ENCODE data around the gene GOLGA2. TPM values are rescaled to one million over a fixed set of nuclear protein-coding genes. Genes with fewer than 3 reads are reported as not detected.

Gene GOLGA2
- total RNA-seq, 2 experiments from 2014 or later: 72.6 to 72.7 TPM

DNA sequence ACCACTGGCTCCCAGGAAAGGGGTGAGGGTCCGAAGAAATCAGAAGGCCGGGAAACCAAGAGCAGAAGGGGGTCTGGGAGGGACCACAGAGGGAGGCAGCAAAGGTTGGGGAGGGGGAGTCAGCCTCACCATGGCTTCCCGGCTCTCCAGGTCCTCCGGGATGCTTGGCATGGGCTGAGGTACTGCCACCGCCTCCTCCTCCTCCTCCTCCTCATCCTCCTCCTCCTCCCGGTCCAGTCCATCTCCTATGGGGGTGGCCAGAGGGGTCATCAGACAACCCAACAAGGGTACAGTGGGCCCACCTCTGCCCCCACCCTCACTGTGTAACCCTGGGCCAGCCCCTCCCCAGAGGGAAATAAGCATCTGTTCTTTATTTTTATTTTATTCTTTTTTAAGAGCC is 17.5 kb downstream of the GOLGA2 start:
- H3K9me3 Mint-ChIP-seq: no peaks in the 10 kb centered on the region
- POLR2A ChIA-PET: no interaction called here
- no peak overlapping the region for H3K27ac Mint-ChIP-seq
- DNase-seq (no peak), ATAC-seq (ENCODE audit: low read depth) (no peak)
- no peaks in the 10 kb centered on the region for H3K4me1 Mint-ChIP-seq
- peaks cover 17% of the 10 kb centered on the region for H3K36me3 Mint-ChIP-seq
- no peaks in the 10 kb centered on the region for H3K27me3 Mint-ChIP-seq
- H3K4me3 Mint-ChIP-seq: no peak overlapping the region

DNA sequence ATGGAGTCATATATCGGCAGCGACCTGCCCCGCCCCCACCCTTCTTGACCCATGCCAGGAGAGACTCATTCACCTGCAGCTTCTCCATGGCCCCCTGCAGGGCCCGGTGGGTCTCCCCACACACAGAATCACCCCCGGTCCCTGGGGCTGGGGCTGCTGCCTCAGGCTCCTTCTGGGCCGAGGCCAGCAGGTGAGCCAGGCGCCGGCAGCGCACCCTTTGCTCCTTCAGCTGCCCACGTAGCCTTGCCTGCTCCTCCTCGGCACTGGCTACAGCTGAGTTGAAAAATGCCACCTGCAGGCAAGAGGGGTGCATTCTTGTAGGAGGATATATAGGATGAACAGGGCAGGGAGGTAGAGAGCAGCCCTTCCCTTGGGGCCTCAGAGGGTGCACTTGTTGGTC is 17.9 kb downstream of the GOLGA2 start:
- DNase-seq (no peak), ATAC-seq (ENCODE audit: low read depth) (no peak)
- Mint-ChIP-seq H3K36me3 (peaks cover 15% of the 10 kb centered on the region), H3K9me3 (no peaks in the 10 kb centered on the region), H3K27ac (no peak overlapping the region), H3K4me3 (no peak overlapping the region), H3K4me1 (no peaks in the 10 kb centered on the region), H3K27me3 (no peaks in the 10 kb centered on the region)
- POLR2A ChIA-PET: interaction anchor here (0.6 kb wide), 1 partner anchor 9 kb away, joined by 3 read pairs; no protein-coding TSS in a partner anchor

DNA sequence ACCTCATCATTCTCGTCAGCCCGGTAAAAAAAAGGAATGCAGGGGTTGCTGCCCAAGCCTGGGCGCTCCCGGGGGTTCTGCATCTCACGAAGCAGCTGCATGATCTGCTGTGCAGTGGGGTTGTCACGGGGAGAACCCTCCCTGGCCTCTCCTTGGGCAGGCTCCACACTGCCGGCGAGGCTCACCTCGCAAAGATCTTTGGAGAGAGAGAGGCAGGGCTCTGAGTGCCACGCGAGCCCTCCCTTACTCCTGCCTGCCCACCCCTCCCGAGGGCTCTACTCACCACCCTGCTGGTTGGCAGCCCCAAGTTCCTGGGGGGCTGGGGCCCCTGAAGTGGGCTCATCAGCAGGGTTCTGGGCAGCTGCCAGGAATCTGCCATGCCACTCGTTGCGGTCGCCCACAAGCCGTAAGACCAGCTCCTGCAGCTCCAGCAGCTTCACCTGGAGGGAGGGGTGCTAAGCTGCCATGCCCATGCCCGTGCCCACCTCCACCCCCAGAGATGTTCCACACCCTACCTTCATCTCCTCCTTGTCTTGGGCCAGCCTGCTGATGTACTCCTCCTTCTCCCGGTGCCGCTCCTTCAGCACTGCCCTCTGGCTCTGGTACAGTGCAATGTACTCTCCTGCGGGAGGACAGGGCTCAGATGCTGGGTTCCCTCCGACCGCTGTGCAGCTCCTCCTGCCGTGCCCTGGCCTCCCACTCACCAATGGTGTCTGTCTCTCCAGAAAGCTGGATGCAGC is 18.6 kb downstream of the GOLGA2 start:
- DNase-seq (no peak), ATAC-seq (ENCODE audit: low read depth) (no peak)
- Mint-ChIP-seq H3K9me3 (no peaks in the 10 kb centered on the region), H3K4me1 (no peaks in the 10 kb centered on the region), H3K27ac (no peak overlapping the region), H3K4me3 (no peak overlapping the region), H3K27me3 (peaks cover 1% of the 10 kb centered on the region), H3K36me3 (peaks cover 12% of the 10 kb centered on the region)
- POLR2A ChIA-PET: interaction anchor here (0.6 kb wide), 1 partner anchor 8 kb away, joined by 3 read pairs; no protein-coding TSS in a partner anchor

DNA sequence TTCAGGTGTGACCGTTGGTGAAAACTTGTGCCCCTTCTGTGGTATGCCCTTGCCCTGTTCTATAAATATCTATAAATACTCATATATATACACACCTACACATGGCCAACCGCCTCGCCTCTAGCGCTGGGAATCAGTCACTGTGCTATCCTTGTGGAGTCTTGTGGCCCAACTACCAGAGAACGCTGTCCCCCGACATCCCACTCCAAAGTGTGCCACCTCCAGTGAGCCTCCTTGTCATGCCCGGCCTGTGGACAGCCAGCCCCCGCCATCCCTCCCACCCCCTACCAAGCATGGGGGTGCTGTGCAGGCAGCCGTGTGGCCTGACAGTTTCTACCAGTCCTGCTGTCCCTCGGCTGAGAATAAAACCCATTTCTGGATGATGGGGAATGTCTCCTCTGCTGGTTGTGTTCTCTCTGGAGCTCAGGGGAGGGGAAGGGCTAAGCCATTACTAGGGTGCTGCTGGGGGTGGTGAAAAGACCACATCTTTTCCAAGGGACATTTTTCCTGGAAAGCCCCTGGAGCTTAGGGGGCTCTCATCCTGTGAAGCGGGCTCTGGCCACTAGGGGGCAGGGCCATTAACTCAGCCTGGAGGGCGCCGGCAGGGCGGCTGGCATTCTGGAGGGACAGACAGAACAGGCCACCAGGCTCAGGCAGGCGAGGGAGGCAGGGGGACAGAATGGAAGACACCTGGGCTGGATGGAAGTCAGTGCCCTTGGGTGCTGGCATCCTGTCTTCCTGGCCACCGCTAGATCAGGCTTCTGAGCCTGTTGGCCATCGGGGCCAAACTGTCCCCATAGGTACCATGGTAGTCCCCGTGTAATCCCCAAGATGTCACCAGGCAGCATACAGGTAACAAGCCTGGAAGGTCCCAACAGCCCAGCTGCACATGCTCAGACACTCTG is 20.7 kb downstream of the GOLGA2 start:
- H3K27ac Mint-ChIP-seq: no peak overlapping the region
- no peak overlapping the region for H3K4me3 Mint-ChIP-seq
- H3K4me1 Mint-ChIP-seq: peaks cover 4% of the 10 kb centered on the region
- peaks cover 3% of the 10 kb centered on the region for H3K36me3 Mint-ChIP-seq
- no peaks in the 10 kb centered on the region for H3K9me3 Mint-ChIP-seq
- ATAC-seq (ENCODE audit: low read depth): no peak
- peaks cover 11% of the 10 kb centered on the region for H3K27me3 Mint-ChIP-seq
- peak; percentile 66 for DNase-seq
- POLR2A ChIA-PET: interaction anchor here (0.5 kb wide), 1 partner anchor 185 kb away, joined by 3 read pairs; no protein-coding TSS in a partner anchor

DNA sequence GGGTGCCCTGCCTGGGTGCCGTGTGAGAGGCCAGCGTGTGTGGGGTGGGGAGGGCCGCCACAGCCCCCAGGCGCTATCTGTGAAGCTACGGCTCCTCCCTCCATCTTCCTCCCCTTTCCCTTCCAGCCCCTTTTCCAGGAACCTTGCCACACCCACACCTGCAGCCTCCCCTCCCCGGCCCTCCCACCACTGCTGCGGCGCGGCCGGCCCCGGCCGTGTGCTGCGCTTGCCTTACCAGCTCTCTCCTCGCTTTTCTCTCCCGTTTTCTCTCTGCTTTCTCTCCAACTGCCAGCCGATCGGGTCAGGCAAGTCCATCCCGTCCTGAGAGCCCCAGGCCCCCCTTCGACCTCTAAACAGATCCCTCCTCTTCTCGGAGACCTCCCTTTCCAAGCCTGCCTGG is 21.4 kb downstream of the GOLGA2 start:
- POLR2A ChIA-PET: no interaction called here
- no peak for DNase-seq
- Mint-ChIP-seq H3K27ac (no peak overlapping the region), H3K4me3 (no peak overlapping the region), H3K4me1 (peaks cover 10% of the 10 kb centered on the region), H3K36me3 (peaks cover 3% of the 10 kb centered on the region), H3K9me3 (no peaks in the 10 kb centered on the region), H3K27me3 (peaks cover 18% of the 10 kb centered on the region)
- no peak for ATAC-seq (ENCODE audit: low read depth)

DNA sequence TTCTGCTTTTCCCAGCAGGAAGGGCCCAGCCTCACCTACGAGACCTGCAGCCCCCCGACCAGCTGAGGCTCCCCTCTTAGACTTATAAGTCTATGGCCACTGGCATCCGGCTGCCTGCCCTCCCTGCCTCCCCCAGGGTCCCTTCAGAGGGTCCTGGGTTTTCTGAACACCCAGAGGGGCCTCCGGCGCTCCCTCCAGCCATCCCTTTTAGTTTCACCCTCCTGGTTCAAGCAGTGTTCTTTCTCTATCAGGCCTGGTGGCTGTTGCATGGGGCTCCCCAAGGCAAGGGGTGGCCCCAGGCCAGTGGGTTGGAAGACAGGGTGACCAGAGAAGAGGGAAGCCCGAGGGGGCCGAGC is 21.8 kb downstream of the GOLGA2 start:
- ATAC-seq (ENCODE audit: low read depth) (no peak), DNase-seq (no peak)
- Mint-ChIP-seq H3K4me1 (peaks cover 10% of the 10 kb centered on the region), H3K4me3 (no peak overlapping the region), H3K36me3 (peaks cover 3% of the 10 kb centered on the region), H3K27ac (no peak overlapping the region), H3K9me3 (no peaks in the 10 kb centered on the region), H3K27me3 (peaks cover 19% of the 10 kb centered on the region)
- POLR2A ChIA-PET: no interaction called here

DNA sequence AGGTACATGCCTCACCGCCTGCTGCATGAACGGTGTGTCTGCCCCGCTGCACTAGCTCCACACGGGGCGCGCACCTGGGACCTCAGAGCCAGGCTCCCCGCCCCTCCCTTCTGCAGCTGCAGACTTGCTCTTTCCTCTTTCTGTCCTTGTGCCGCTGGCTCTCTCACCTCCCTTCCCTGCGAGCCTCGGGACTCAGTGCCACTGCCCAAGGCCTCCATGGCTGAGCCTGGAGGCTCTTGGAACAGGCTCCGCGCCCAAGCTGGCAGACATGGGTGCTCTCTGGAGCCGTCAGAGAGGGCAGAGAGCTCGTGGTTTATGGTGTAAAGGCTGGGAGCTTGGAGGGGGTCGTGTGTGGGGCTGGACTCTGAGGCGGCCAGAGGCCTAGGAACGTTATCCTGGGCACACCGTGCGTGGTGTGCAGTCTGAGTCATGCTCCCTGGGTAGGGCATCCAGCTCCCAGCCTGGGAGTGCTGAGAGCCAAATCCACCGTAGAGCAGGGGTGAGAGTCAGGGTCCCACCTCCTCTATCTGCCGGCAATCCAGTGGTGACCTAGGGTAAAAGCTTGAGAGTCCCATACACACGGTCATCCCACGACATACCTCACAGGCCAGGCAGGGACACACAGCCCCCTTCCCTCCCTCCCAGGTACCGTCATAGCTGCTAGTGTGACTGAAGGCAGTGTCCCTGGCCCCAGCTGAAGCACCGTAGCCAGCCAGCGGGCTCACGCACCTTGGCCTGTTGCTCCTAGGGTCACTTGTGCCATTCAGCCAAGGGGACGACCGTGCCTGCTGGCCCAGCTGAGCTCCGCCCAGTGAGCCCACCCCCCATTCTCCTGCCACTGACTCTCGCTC is 22.4 kb downstream of the GOLGA2 start:
- peaks cover 3% of the 10 kb centered on the region for H3K36me3 Mint-ChIP-seq

DNA sequence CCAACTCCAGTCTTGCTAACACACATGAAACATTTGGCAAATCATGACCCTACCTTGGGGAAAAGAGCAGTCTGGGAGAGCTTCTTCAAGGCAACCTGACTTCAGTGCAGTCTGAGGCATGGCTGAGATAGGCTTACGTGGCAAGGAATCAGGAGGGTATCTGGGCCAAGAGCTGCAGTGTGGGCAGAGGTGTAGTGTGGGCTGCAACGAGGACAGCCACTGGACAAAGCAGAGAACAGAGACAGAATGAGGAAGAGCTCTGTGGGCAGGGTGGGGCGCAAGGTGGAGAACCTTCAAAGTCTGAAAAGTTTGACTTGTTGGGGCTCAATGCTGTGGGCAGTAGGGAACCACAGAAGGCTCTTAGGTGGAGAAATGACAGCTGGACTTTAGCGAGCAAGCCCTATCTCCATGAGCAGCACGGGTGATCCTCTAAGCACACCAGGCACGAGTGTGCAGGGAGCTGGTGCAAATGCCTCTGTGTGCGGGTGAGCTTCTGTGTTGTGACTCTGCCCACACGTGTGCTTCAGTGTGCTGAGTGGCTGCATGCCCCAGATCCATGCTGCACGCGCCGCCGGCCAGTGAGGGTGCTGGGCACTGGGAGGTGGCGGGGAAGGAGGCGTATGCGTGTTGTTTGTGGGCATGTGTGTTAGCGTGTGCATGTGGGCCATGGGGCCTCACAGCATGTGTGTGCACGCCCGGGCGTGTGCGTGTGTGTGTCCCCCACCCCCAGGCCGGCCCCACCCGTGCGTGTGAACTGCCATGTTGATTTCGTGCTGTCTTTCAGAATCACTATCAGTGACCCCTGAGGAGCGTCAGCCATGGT is 23.3 kb downstream of the GOLGA2 start:
- no peak overlapping the region for H3K27ac Mint-ChIP-seq
- H3K27me3 Mint-ChIP-seq: peaks cover 29% of the 10 kb centered on the region
- DNase-seq (no peak), ATAC-seq (ENCODE audit: low read depth) (no peak)
- POLR2A ChIA-PET: interaction anchor here (1.8 kb wide), 1 partner anchor 23 kb away, joined by 7 read pairs; the partner anchor contains the start of genes GOLGA2 and SWI5
- H3K4me3 Mint-ChIP-seq: no peak overlapping the region
- peaks cover under 1% of the 10 kb centered on the region for H3K36me3 Mint-ChIP-seq
- H3K4me1 Mint-ChIP-seq: peaks cover 10% of the 10 kb centered on the region
- no peaks in the 10 kb centered on the region for H3K9me3 Mint-ChIP-seq

More for the DNA sequence above, 22.4 kb downstream of the GOLGA2 start:
- H3K9me3 Mint-ChIP-seq: no peaks in the 10 kb centered on the region
- H3K27ac Mint-ChIP-seq: no peak overlapping the region
- no peak for ATAC-seq (ENCODE audit: low read depth)
- peaks cover 25% of the 10 kb centered on the region for H3K27me3 Mint-ChIP-seq
- POLR2A ChIA-PET: interaction anchor here (1.8 kb wide), 1 partner anchor 23 kb away, joined by 7 read pairs; the partner anchor contains the start of genes GOLGA2 and SWI5
- no peak overlapping the region for H3K4me3 Mint-ChIP-seq
- DNase-seq: no peak
- peaks cover 10% of the 10 kb centered on the region for H3K4me1 Mint-ChIP-seq

DNA sequence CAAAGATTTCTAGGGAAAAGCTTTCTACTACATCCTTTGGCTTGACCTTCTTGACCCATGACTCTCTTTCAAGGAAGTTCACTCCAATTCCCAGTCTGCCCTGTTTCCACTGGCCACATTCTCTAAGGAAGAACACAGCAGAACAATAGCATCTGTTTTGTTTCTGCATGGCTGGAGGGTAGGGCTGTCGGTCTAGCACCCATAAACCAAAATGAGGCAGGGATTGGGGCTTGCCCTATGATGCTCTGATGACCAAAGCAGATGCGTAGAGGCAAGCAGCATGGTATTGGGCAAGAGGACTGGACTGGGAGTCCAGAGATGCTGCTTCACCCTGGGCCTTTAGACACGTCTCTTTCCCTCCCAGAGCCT is 24.1 kb downstream of the GOLGA2 start:
- no peak overlapping the region for H3K27ac Mint-ChIP-seq
- DNase-seq (no peak), ATAC-seq (ENCODE audit: low read depth) (no peak)
- H3K9me3 Mint-ChIP-seq: no peaks in the 10 kb centered on the region
- no peak overlapping the region for H3K4me3 Mint-ChIP-seq
- no peaks in the 10 kb centered on the region for H3K36me3 Mint-ChIP-seq
- POLR2A ChIA-PET: interaction anchor here (1.8 kb wide), 1 partner anchor 24 kb away, joined by 7 read pairs; the partner anchor contains the start of genes GOLGA2 and SWI5
- H3K4me1 Mint-ChIP-seq: peaks cover 10% of the 10 kb centered on the region
- H3K27me3 Mint-ChIP-seq: peaks cover 31% of the 10 kb centered on the region

DNA sequence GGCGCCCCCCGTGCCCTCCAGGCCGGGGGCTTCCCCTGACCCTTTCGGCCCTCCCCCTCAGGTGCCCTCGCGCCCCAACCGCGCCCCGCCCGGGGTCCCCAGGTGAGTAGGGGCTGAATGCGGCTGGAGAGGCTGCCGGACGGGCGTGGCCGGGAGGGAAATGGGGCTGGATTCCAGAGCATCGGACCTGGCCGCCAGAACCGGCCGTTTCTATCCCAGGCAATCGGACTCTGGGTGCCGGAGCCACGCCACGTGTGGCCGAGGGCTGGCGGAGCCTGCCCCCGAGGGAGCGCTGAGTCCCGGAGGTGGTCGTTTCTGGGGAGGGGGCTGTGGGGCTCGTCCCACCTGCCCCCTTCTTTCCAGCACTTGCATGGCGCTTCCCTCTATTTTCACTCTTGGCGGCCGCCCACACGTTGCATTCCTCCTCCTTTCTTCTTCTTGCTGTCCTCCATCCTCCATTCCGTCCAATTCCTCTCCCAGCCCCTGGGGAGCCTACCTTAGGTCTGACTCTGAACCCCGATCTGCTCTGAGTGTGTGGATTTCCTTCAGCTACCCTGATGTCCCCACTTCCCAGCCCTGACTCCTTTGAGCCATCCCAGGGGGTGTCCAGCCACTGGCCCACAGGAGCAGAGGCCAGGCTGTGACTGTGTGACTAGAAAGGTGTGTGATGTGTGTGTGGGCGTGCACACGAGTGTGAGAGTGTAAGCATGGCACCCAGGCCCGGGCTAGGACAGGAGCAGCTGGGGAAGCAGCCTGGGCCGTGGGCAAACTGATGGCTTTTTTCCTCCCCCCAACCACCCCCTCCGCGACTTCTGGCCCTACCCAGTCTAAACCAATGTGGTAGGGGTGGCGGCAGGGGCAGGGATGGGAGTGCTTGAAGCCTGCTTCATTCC is 24.7 kb downstream of the GOLGA2 start:
- Mint-ChIP-seq H3K27ac (no peak overlapping the region), H3K36me3 (no peaks in the 10 kb centered on the region), H3K4me3 (peak overlapping the region; percentile 78), H3K9me3 (no peaks in the 10 kb centered on the region), H3K27me3 (peaks cover 32% of the 10 kb centered on the region), H3K4me1 (peaks cover 12% of the 10 kb centered on the region)
- peak; percentile 15 for ATAC-seq (ENCODE audit: low read depth)
- POLR2A ChIA-PET: interaction anchor here (0.6 to 1.5 kb wide), 8 partner anchors 11 to 91 kb away, joined by 3 to 6 read pairs (median 4); partner anchors contain the start of genes BBLN, GOLGA2 and SWI5
- DNase-seq: no peak
